ENCODE data around the gene GRIK1.

Gene GRIK1

GRCh38 chr21:29712818-29713217, 227.0 kb downstream of the GRIK1 start:
- Histone ChIP-seq H3K9ac (ENCODE audit: insufficient read length) (no peak overlapping the region), H3K27ac (peak overlapping the region; percentile 90), H3K4me3 (no peak overlapping the region), H3K9me3 (ENCODE audit: low read depth, low read length) (peaks cover 9% of the 10 kb centered on the region; the same call in 1 of the 2 replicates), H3K36me3 (ENCODE audit: insufficient read depth, low read length) (no peaks in the 10 kb centered on the region)
- no peak for DNase-seq (ENCODE audit: low read depth, low spot score)
- TF ChIP-seq POLR2AphosphoS5 (IDR thresholded peaks at IDR 0.05; ENCODE audit: borderline replicate concordance, low read depth, low read length) (no peak), EZH2 (IDR thresholded peaks at IDR 0.05) (no peak), FOXP2 (optimal IDR thresholded peaks at IDR 0.05; ENCODE audit: control extremely low read depth, extremely low read length, insufficient read depth) (no peak)

GRCh38 chr21:29711236-29711635, 228.6 kb downstream of the GRIK1 start:
- TF ChIP-seq EZH2 (IDR thresholded peaks at IDR 0.05), result no peak
- TF ChIP-seq FOXP2 (optimal IDR thresholded peaks at IDR 0.05; ENCODE audit: control extremely low read depth, extremely low read length, insufficient read depth), result no peak
- TF ChIP-seq POLR2AphosphoS5 (IDR thresholded peaks at IDR 0.05; ENCODE audit: borderline replicate concordance, low read depth, low read length), result no peak
- H3K36me3 ChIP-seq (ENCODE audit: insufficient read depth, low read length), result no peaks in the 10 kb centered on the region
- H3K9me3 ChIP-seq (ENCODE audit: low read depth, low read length), result no peaks in the 10 kb centered on the region
- peak overlapping the region; percentile 59 for H3K4me3 ChIP-seq
- peak overlapping the region; percentile 90 for H3K27ac ChIP-seq
- DNase-seq (ENCODE audit: low read depth, low spot score), result no peak
- H3K9ac ChIP-seq (ENCODE audit: insufficient read length), result peak overlapping the region; percentile 13

GRCh38 chr21:29710498-29710897, 229.3 kb downstream of the GRIK1 start:
- H3K4me3 ChIP-seq, result peak overlapping the region; percentile 59; the same call in 1 of the 2 replicates
- no peaks in the 10 kb centered on the region for H3K36me3 ChIP-seq (ENCODE audit: insufficient read depth, low read length)
- TF ChIP-seq FOXP2 (optimal IDR thresholded peaks at IDR 0.05; ENCODE audit: control extremely low read depth, extremely low read length, insufficient read depth) (no peak), EZH2 (IDR thresholded peaks at IDR 0.05) (no peak), POLR2AphosphoS5 (IDR thresholded peaks at IDR 0.05; ENCODE audit: borderline replicate concordance, low read depth, low read length) (no peak)
- no peak overlapping the region for H3K9ac ChIP-seq (ENCODE audit: insufficient read length)
- peak overlapping the region; percentile 91 for H3K27ac ChIP-seq
- DNase-seq (ENCODE audit: low read depth, low spot score), result no peak
- no peaks in the 10 kb centered on the region for H3K9me3 ChIP-seq (ENCODE audit: low read depth, low read length)

- H3K27ac ChIP-seq, result no peak overlapping the region
- TF ChIP-seq POLR2AphosphoS5 (IDR thresholded peaks at IDR 0.05; ENCODE audit: borderline replicate concordance, low read depth, low read length), result no peak
- no peak for TF ChIP-seq FOXP2 (optimal IDR thresholded peaks at IDR 0.05; ENCODE audit: control extremely low read depth, extremely low read length, insufficient read depth)
- no peak for TF ChIP-seq EZH2 (IDR thresholded peaks at IDR 0.05)
- H3K4me3 ChIP-seq, result no peak overlapping the region
- H3K9ac ChIP-seq (ENCODE audit: insufficient read length), result no peak overlapping the region
- H3K9me3 ChIP-seq (ENCODE audit: low read depth, low read length), result no peaks in the 10 kb centered on the region
- no peak for DNase-seq (ENCODE audit: low read depth, low spot score)
- no peaks in the 10 kb centered on the region for H3K36me3 ChIP-seq (ENCODE audit: insufficient read depth, low read length)
Measured at GRCh38 chr21:29708401-29708800, 231.4 kb downstream of the GRIK1 start.

- no peak for DNase-seq (ENCODE audit: low read depth, low spot score)
- no peaks in the 10 kb centered on the region for H3K36me3 ChIP-seq (ENCODE audit: insufficient read depth, low read length)
- no peaks in the 10 kb centered on the region for H3K9me3 ChIP-seq (ENCODE audit: low read depth, low read length)
- H3K9ac ChIP-seq (ENCODE audit: insufficient read length), result no peak overlapping the region
- TF ChIP-seq FOXP2 (optimal IDR thresholded peaks at IDR 0.05; ENCODE audit: control extremely low read depth, extremely low read length, insufficient read depth), result no peak
- no peak for TF ChIP-seq POLR2AphosphoS5 (IDR thresholded peaks at IDR 0.05; ENCODE audit: borderline replicate concordance, low read depth, low read length)
- TF ChIP-seq EZH2 (IDR thresholded peaks at IDR 0.05), result no peak
- H3K27ac ChIP-seq, result no peak overlapping the region
- no peak overlapping the region for H3K4me3 ChIP-seq
Measured at GRCh38 chr21:29704719-29705118, 235.1 kb downstream of the GRIK1 start.

- TF ChIP-seq FOXP2 (optimal IDR thresholded peaks at IDR 0.05; ENCODE audit: control extremely low read depth, extremely low read length, insufficient read depth) (no peak), POLR2AphosphoS5 (IDR thresholded peaks at IDR 0.05; ENCODE audit: borderline replicate concordance, low read depth, low read length) (no peak), EZH2 (IDR thresholded peaks at IDR 0.05) (no peak)
- H3K9ac ChIP-seq (ENCODE audit: insufficient read length), result no peak overlapping the region
- no peak overlapping the region for H3K4me3 ChIP-seq
- no peaks in the 10 kb centered on the region for H3K36me3 ChIP-seq (ENCODE audit: insufficient read depth, low read length)
- DNase-seq (ENCODE audit: low read depth, low spot score), result no peak
- no peak overlapping the region for H3K27ac ChIP-seq
- H3K9me3 ChIP-seq (ENCODE audit: low read depth, low read length), result no peaks in the 10 kb centered on the region
Measured at GRCh38 chr21:29701676-29702075, 238.1 kb downstream of the GRIK1 start.

- H3K36me3 ChIP-seq (ENCODE audit: insufficient read depth, low read length), result no peaks in the 10 kb centered on the region
- H3K4me3 ChIP-seq, result no peak overlapping the region
- no peak for DNase-seq (ENCODE audit: low read depth, low spot score)
- H3K27ac ChIP-seq, result no peak overlapping the region
- H3K9ac ChIP-seq (ENCODE audit: insufficient read length), result no peak overlapping the region
- TF ChIP-seq FOXP2 (optimal IDR thresholded peaks at IDR 0.05; ENCODE audit: control extremely low read depth, extremely low read length, insufficient read depth), result no peak
- no peak for TF ChIP-seq EZH2 (IDR thresholded peaks at IDR 0.05)
- TF ChIP-seq POLR2AphosphoS5 (IDR thresholded peaks at IDR 0.05; ENCODE audit: borderline replicate concordance, low read depth, low read length), result no peak
- H3K9me3 ChIP-seq (ENCODE audit: low read depth, low read length), result no peaks in the 10 kb centered on the region
Measured at GRCh38 chr21:29697555-29698193, 242.1 kb downstream of the GRIK1 start.

- no peak for DNase-seq (ENCODE audit: low read depth, low spot score)
- Histone ChIP-seq H3K9ac (ENCODE audit: insufficient read length) (no peak overlapping the region), H3K4me3 (no peak overlapping the region), H3K36me3 (ENCODE audit: insufficient read depth, low read length) (no peaks in the 10 kb centered on the region), H3K9me3 (ENCODE audit: low read depth, low read length) (no peaks in the 10 kb centered on the region), H3K27ac (no peak overlapping the region)
- no peak for TF ChIP-seq POLR2AphosphoS5 (IDR thresholded peaks at IDR 0.05; ENCODE audit: borderline replicate concordance, low read depth, low read length)
- no peak for TF ChIP-seq FOXP2 (optimal IDR thresholded peaks at IDR 0.05; ENCODE audit: control extremely low read depth, extremely low read length, insufficient read depth)
- no peak for TF ChIP-seq EZH2 (IDR thresholded peaks at IDR 0.05)
Measured at GRCh38 chr21:29696937-29697336, 242.9 kb downstream of the GRIK1 start.

All from SK-N-MC (cell line).